SK-N-MC (cell line): Measurements from ENCODE around the gene ZNF638.

Experiments
- EZH2 ChIP-seq: fragments of 200-600 bp; sonication (generic); IDR thresholded peaks from one replicate; pipeline ENCODE4 v1.6.1; 2017; ENCODE audit warnings: antibody characterized with exemption
- FOXP2 ChIP-seq: optimal IDR thresholded peaks from 2 replicates; pipeline ENCODE3; 2011; ENCODE audit warnings: mild to moderate bottlenecking, moderate library complexity; ENCODE audit not compliant: insufficient read depth; ENCODE audit errors: extremely low read length, control extremely low read depth
- POLR2AphosphoS5 ChIP-seq: IDR thresholded peaks from 2 replicates; pipeline ENCODE4 v1.6.1; 2012; ENCODE audit warnings: mild to moderate bottlenecking, low read depth, low read length, borderline replicate concordance

- no peak for TF ChIP-seq EZH2
- TF ChIP-seq POLR2AphosphoS5, result no peak
- no peak for TF ChIP-seq FOXP2
Observed at GRCh38 chr2:71446505-71446904, 114.9 kb downstream of the ZNF638 start.
